Cardiac muscle cell (in vitro differentiated cells and primary cell): ENCODE measurements around the gene TOP2A. TPM values are rescaled to one million over a fixed set of nuclear protein-coding genes. Genes with fewer than 3 reads are reported as not detected.

Experiments used
- DNase-seq, 2 donors: peaks; one replicate each; pipeline versions ENCODE4 v3.0.0 to v3.0.0-alpha.2; 2010 to 2017; ENCODE audit warnings: low read depth in 1 of 2, low spot score in 1 of 2
- H3K27ac ChIP-seq: fragments of 200-600 bp; sonication (generic); 2 replicates; pipeline ENCODE4 v1.5.1; 2016
- H3K27me3 ChIP-seq: fragments of 200-600 bp; sonication (generic); 2 replicates; pipeline ENCODE4 v1.6.0; 2016; ENCODE audit warnings: control low read depth
- H3K36me3 ChIP-seq: fragments of 200-600 bp; sonication (generic); 2 replicates; pipeline ENCODE4 v1.5.1; 2016; ENCODE audit warnings: control low read depth
- H3K4me1 ChIP-seq: fragments of 200-600 bp; sonication (generic); 2 replicates; pipeline ENCODE4 v1.8.1; 2017; ENCODE audit warnings: low read depth, mild to moderate bottlenecking, mixed run types
- H3K4me3 ChIP-seq: fragments of 200-600 bp; sonication (generic); 2 replicates; pipeline ENCODE4 v1.5.1; 2016; ENCODE audit warnings: mild to moderate bottlenecking
- H3K9me3 ChIP-seq: fragments of 200-600 bp; sonication (generic); 2 replicates; pipeline ENCODE4 v1.5.1; 2017; ENCODE audit warnings: low read depth, mild to moderate bottlenecking, control low read depth
- polyA plus RNA-seq: library from polyadenylated mRNA; unstranded; fragments of >200 nt; fragmentation: Nextera tagmentation; extraction: Ambion mirVana; gene quantifications from 2 replicates; pipeline ENCODE4 v1.2.1, GENCODE V29; 2016
- total RNA-seq: library from RNA; depleted of rRNA; stranded (reverse); fragments of >200 nt; gene quantifications from 2 replicates; pipeline ENCODE4 v1.2.3, GENCODE V29; 2016
- TF ChIP-seq, protein P1 (sequence below): IDR thresholded peaks from 2 replicates; pipeline ENCODE4 v1.5.1; 2012; ENCODE audit warnings: low read depth, mild to moderate bottlenecking, low read length

Gene TOP2A
- total and polyA plus RNA-seq, 2 experiments from 2014 or later = 21.7 to 127 TPM

DNA sequence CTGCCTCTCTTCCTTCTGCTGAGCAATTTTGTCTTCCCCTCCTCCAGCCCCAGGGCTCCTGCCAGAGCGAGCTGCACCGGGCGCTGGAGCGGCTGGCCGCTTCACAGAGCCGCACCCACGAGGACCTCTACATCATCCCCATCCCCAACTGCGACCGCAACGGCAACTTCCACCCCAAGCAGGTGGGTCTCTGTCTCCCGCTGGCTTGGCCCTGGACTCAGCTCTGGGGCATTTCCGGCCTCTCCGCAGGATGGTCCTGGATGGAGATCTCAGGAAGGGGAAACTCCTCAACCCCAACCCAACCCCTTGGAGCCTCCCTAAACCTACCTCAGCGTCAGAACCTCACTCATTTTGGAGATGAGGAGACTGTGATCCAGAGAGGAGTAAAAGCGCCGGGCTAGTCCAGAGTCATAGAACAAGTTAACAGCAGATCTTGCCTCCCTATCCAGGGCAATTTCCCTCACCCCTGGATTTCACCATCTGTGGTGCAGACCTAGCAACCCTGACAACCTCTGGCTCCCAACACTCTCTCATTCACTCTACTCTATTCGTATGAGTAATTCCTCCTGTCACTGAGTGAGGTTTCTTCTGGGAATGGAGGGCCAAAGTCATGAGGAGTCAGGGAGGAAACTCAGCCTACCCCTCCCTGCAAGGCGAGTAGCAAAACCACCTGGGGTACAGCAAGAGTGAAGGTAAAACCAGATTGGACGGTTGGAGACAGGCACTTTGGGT lies 36.4 kb upstream of the TOP2A start:
- Histone ChIP-seq H3K36me3 (peaks cover 11% of the 10 kb centered on the region), H3K27ac (no peak overlapping the region), H3K27me3 (no peaks in the 10 kb centered on the region), H3K4me3 (no peak overlapping the region), H3K4me1 (peaks cover 36% of the 10 kb centered on the region), H3K9me3 (no peaks in the 10 kb centered on the region)
- DNase-seq = no peak
- TF ChIP-seq, protein P1, sequence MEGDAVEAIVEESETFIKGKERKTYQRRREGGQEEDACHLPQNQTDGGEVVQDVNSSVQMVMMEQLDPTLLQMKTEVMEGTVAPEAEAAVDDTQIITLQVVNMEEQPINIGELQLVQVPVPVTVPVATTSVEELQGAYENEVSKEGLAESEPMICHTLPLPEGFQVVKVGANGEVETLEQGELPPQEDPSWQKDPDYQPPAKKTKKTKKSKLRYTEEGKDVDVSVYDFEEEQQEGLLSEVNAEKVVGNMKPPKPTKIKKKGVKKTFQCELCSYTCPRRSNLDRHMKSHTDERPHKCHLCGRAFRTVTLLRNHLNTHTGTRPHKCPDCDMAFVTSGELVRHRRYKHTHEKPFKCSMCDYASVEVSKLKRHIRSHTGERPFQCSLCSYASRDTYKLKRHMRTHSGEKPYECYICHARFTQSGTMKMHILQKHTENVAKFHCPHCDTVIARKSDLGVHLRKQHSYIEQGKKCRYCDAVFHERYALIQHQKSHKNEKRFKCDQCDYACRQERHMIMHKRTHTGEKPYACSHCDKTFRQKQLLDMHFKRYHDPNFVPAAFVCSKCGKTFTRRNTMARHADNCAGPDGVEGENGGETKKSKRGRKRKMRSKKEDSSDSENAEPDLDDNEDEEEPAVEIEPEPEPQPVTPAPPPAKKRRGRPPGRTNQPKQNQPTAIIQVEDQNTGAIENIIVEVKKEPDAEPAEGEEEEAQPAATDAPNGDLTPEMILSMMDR = no peak

DNA sequence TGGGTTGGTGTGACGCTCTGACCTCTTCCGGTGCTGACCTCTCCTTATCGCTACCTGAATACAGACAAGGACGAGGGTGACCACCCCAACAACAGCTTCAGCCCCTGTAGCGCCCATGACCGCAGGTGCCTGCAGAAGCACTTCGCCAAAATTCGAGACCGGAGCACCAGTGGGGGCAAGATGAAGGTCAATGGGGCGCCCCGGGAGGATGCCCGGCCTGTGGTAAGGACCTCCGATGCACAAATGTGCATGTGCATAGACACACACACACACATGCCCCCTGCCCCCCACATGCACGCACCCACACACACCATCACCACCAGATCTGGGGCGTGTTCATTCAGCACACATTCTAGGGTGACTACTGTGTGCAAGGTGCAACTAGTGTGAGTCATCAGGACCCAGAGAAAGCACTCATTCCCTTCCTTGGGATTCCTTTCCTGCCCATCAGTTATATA lies 35.3 kb upstream of the TOP2A start:
- H3K4me1 ChIP-seq = peaks cover 26% of the 10 kb centered on the region
- DNase-seq = no peak
- peaks cover 11% of the 10 kb centered on the region for H3K36me3 ChIP-seq
- TF ChIP-seq, protein P1 = no peak
- no peaks in the 10 kb centered on the region for H3K9me3 ChIP-seq
- no peak overlapping the region for H3K4me3 ChIP-seq
- no peak overlapping the region for H3K27ac ChIP-seq
- no peaks in the 10 kb centered on the region for H3K27me3 ChIP-seq

DNA sequence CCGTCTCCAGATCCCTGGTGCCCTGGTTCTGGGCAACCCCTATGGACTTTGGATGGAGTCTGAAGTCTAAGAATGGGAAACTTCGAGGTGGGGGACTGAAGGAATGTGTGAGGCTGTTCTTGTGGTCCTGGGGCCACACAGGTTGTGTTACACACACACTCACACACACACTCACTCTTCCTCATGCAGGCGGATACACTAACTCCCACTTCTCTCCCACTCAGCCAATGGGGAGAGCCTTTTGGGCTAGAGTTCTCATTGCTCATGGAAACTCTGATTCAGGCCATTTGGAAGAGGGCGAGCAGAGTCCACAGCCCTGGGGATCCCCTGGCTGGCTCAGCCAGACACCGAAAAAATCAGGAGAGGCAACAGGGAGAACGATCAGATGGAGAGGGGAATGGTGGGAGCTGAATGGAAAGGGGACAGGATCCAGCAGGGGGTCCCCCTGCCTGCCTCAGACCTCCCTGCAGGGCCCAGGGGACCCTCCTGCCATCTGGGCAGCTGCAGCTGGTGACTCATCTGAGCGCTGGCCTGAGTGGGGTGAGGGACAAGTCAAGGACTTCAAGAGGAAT lies 34.6 kb upstream of the TOP2A start:
- Histone ChIP-seq H3K27ac (peak overlapping the region; percentile 22), H3K9me3 (no peaks in the 10 kb centered on the region), H3K27me3 (no peaks in the 10 kb centered on the region), H3K36me3 (peaks cover 11% of the 10 kb centered on the region), H3K4me3 (no peak overlapping the region), H3K4me1 (peaks cover 20% of the 10 kb centered on the region)
- TF ChIP-seq, protein P1 = no peak
- DNase-seq = peak in 1 of 2 donors; percentile 93

DNA sequence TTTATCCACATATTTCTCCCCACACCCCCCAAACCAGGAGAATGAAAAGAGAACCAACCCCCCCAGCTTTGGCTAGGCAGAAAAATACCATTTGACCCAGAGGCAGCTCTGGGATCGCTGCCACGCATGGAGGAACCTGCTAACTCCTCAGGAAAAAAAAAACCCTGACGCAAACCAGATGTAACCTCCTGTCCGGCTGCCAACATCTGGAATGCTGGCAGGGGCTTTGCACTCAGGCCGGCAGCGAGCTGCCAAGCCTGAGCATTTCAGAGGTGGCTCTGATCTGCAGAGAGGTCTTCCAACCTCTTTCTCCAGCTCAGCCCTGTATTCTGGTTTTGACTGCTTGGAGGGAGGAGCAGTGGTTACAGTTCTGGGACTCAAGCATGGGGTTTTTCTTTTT lies 33.7 kb upstream of the TOP2A start:
- H3K9me3 ChIP-seq = no peaks in the 10 kb centered on the region
- TF ChIP-seq, protein P1 = no peak
- peaks cover 11% of the 10 kb centered on the region for H3K36me3 ChIP-seq
- peak; percentile 82 to 98 for DNase-seq
- H3K27me3 ChIP-seq = no peaks in the 10 kb centered on the region
- H3K27ac ChIP-seq = peak overlapping the region; percentile 11
- H3K4me1 ChIP-seq = peaks cover 20% of the 10 kb centered on the region
- no peak overlapping the region for H3K4me3 ChIP-seq

DNA sequence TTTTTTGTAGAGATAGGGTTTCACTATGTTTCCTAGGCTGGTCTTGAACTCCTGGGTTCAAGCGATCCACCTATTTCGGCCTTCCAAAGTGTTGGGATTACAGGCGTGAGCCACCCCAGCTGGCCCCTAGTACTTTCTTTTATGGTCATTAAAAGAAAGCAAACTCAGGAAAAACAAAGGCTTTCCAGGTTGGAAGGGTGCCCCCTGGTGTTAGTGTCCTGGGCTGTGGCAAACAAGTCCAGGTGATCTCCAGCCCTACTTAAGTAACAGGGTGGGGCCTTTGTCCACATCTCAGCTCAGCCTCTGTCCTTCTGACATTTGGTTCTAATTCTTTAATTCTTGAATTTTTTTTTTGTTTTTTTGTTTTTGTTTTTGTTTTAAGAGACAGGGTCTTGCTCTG lies 32.5 kb upstream of the TOP2A start:
- Histone ChIP-seq H3K4me1 (peaks cover 26% of the 10 kb centered on the region), H3K9me3 (no peaks in the 10 kb centered on the region), H3K36me3 (peaks cover 11% of the 10 kb centered on the region), H3K4me3 (no peak overlapping the region), H3K27ac (no peak overlapping the region), H3K27me3 (no peaks in the 10 kb centered on the region)
- no peak for DNase-seq
- TF ChIP-seq, protein P1 = peak; percentile 63
